Activated effector memory CD4-positive, alpha-beta T cell treated with Interleukin-2 at 50 U/mL for 16 hours (primary cell): ENCODE results near the gene ZNF627.
"Not testable (repeated sequence)": the region's sequence is repeated elsewhere in the genome, so short reads cannot be mapped to it uniquely, and the experiment has no call there.

Source experiments
- DNase-seq: peaks from one replicate; pipeline ENCODE4 v3.0.0-alpha.2; 2020

The ZNF627 gene

DNA sequence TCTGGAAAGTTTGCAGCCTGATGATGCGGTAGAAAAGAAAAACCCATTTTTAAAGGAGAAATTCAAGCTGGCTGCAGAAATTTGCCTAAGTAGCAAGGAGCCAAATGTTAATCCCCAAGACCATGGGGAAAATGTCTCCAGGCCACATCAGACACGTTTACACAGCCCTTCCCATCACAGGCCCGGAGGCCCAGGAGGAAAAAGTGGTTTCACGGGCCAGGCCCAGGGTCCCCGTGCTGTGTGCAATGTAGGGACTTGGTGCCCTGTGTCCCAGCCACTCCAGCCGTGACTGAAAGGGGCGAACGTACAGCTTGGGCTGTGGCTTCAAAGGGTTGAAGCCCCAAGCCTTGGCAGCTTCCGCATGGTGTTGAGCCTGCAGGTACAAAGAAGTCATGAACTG is 35.9 kb downstream of the ZNF627 start:
- no peak for DNase-seq

DNA sequence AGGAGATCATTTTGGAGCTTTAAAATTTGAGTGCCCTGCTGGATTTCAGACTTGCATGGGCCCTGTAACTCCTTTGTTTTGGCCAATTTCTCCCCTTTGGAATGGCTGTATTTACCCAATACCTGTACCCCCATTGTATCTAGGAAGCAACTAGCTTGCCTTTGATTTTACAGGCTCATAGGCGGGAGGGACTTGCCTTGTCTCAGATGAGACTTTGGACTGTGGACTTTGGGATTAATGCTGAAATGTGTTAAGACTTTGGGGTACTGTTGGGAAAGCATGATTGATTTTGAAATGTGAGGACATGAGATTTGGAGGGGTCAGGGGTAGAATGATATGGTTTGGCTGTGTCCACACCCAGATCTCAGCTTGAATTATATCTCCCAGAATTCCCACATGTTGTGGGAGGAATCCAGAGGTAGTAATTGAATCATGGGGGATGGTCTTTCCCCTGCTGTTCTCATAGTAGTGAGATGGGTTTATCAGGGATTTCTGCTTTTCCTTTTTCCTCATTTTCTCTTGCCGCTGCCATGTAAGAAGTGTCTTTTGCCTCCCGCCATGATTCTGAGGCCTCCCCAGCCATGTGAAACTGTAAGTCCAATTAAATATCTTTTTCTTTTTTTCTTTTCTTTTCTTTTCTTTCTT is 36.9 kb downstream of the ZNF627 start:
- not testable (repeated sequence) for DNase-seq

DNA sequence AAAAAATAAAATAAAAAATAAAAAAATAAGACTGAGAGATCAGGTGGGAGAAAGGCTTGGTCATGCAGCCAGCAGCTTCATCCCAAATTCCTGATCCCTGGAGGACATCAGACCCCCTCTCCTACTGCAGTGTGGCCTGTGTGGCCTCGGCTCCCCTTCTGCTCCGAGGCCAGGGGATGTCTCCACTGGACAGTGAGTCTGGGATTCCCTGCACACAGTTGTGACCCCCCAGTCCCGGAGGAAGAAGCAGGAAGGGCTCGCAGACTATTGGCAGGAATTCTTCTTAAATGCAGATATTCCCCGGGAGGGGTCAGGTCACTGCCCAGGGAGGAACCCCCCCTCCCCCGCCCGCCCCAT is 41.9 kb downstream of the ZNF627 start:
- DNase-seq, result no peak

DNA sequence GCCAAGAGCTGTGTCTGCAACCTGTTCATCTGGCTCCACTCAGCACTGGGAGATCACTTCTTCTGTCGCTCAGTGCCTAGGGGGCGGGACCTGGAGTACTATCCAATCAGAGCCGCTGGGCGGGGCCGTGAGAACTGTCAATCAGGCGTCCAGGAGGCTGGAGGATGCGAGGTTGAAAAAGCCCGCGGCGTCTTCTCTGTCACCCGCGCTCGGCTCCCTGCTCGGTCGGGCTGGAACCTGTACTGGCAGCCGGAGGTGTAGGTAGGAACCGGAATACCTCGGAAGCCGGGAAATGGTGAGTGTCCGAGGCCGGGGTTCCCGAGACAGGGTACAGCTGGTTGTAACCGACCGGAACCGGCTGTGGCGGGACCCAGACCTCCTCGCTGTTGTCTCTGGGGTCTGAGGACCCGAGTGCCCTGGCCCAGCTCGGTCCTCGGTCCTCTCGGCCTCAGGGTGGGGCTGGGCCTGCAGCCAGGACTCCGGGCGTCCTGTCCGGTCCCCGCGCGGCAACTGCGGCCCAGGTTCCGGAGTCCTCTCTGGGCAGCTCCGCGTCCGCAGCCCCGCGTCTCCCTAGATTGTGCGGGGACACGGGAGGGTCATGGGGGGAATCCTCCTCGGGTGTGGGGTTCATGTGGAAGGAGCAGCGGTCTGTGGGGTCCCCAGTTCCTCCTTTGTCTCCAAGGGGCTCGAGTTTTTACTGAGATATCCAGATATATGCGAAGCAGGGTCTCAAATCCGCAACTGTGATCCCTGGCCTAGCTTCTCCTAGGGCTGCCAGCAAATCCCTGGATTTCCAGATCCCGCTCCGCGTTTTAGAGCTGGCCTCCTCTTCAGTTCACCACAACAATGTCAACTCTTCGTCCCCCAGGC is 42.6 kb downstream of the ZNF627 start:
- DNase-seq, result peak; percentile 71

DNA sequence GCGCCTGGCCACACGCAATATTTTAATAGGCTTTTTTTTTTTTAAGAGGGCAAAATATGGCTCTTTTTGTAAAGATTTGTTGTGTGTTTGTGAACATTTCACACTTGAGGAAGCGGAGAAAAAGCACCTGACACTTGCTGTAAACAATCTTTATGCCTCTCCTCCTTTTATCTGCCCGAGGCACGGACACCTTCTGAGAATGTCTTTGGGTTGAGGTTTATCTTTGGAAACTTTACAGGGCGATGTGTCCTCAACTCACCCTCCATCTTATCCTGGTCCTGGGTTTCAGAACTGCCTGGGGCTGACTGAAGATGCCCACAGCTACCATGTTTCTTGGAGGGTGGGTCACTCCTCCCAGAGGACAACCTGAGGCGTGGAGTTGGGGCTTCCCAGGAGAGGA is 44.0 kb downstream of the ZNF627 start:
- DNase-seq, result no peak

DNA sequence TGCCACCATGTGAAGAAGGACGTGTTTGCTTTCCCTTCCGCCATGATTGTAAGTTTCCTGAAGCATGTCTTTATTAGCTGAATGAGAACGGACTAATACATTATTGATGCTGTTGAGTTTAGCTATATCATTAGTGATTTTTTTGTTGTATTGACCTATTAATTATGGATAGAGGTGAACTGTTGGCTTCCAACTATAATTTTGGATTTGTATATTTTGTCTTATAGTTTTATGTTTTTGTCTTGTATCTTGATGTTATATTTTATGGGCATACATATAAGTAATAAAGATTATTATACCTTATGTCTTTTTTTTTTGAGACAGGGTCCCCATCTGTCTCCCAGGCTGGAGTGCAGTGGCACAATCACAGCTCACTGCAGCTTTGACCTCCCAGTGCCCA is 45.6 kb downstream of the ZNF627 start:
- no peak for DNase-seq

DNA sequence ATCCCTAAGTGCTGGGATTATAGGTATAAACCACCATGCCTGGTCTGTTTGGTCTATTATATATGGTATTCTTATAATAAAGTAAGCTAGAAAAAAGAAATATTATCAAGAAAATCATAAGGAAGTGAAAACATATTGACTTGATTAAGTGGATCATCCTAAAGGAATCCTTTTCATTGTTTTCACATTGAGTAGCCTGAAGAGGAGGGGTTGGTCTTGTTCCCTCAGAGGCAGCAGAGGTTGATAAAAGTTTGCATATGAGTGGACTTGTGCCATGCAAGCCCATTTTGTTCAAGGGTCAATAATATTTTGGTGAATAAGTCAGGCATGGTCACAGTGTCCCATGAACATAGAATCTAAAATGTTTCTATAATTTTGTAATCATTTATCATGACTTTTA is 52.7 kb downstream of the ZNF627 start:
- no peak for DNase-seq

DNA sequence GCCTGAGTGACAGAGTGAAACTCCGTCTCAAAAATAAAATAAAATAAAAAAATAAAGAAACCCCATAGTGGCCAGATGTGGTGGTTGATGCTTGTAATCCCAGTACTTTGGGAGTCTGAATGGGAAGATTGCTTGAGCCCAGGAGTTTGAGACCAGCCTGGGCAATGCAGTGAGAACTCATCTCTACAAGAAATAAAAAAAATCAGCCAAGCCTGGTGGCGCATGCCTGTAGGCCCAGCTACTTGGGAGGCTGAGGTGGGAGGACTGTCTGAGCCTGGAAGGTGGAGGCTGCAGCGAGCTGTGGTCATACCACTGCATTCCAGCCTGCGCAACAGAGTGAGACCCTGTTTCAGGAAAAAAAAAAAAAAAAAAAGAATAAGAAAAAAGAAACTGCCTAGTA is 53.8 kb downstream of the ZNF627 start:
- DNase-seq, result no peak

DNA sequence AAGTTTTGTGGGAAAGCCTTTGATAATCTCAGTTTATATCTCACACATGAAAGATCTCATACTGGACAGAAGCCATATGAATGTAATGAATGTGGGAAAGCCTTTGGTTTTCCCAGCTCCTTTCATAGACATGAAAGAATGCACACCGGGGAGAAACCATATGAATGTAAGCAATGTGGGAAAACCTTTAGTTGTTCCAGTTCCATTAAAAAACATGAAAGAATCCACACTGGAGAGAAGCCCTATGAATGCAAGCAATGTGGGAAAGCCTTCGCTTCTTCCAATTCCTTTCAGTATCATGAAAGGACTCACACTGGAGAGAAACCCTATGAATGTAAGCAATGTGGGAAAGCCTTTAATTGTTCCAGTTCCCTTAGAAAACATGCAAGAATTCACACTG is 54.8 kb downstream of the ZNF627 start:
- DNase-seq, result no peak

DNA sequence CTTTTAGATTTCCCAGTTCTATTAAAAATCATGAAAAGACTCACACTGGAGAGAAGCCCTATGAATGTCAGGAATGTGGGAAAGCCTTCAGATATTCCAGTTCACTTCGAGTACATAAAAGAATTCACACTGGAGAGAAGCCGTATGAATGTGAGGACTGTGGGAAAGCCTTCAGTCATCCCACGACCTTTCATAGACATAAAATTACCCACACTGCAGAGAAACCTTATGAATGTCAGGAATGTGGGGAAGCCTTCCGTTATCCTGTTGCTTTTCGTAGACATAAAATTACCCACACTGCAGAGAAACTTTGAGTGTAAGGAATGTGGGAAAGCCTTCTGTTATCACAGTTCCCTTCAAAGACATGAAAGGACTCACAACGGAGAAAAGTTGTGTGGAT is 55.2 kb downstream of the ZNF627 start:
- DNase-seq, result no peak

DNA sequence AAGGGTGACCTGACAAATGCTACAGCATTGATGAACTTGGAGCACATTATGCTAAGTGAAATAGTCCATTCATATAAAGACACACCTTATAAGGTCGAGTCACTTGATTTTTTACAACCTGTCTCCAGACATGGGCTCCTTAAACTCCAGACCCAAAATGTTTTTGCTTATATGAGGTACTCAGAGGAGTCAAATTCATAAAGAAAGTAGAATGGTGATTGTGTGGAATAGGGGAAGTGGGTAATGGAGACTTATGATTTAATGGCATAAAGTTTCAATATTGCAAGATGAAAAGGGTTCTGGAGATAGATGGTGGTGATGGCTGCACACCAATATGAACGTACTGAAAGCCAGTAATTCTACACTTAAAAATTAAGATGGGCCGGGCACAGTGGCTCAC is 59.3 kb downstream of the ZNF627 start:
- DNase-seq, result no peak

DNA sequence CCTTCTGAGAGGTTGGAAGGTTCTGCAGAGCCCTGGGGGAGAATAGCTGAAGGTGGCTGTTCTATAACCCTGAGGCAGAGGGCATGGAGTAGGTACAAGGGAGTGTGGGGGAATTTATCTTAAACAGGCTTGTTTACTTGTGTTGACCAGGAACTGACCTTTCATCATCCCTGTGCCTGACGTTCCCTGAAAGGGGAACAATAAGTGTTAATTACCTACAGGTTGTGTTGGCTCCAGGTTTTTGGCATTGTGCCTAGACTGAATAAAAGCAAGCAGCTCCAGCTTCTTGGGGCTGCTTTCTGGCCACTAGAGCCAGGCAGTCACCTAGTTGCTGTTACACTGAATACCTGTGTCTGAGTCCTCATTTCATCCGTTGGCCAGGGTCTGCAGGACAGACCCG is 60.0 kb downstream of the ZNF627 start:
- DNase-seq, result no peak

DNA sequence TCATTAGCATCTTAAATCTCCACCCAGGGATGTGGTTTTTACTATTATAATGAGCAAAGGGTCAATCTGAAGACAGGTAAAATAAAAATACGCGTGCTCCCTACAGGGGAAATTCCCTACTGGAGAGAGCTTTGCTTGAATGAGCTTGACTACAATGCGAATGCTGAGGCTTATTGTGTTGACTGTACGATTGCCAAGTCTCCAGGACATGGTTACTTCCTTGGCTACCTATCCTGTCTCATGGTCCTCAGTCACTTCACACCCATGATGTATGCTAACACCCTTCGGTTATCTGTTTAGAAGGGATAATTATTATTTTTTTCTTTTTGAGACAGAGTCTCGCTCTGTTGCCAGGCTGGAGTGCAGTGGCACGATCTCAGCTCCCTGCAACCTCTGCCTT is 61.7 kb downstream of the ZNF627 start:
- DNase-seq, result no peak

DNA sequence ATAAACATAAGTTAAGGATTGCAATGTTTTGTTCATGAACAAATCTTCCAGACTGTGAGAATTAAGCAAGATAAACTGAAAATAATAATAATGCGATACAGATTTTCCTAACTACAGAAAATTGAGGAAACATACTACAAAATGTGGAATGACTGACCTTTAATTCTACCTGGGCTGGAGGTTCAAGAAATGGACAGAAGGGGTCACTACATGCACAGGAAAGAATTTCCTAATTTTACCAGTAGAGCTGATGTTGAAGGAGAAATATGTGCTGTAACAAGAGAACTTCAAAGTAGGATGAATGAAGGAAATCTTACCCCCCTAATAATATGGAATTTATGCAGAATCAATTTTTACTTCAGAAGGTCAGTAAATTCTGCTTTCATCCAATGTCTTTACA is 62.3 kb downstream of the ZNF627 start:
- DNase-seq, result no peak

DNA sequence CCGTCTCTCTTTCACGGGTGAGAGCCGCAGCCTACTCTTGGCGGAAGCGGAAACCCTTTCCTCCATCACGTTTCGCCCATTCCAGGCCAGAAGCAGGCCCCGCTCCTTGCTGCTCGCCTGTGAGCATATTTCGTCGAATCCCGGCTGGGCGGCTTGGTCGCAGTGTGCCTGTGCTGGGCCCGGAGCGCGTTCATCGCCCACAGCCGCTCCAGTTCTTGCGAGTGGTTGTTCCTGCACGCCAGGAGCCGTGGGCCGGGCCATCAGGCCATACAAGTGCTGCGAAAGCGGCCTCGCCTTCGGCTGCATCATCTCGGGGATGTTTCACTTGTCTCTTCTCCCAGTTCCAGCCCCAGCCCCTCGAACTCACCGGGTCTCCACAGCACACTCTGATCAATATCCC is 65.0 kb downstream of the ZNF627 start:
- DNase-seq, result no peak

DNA sequence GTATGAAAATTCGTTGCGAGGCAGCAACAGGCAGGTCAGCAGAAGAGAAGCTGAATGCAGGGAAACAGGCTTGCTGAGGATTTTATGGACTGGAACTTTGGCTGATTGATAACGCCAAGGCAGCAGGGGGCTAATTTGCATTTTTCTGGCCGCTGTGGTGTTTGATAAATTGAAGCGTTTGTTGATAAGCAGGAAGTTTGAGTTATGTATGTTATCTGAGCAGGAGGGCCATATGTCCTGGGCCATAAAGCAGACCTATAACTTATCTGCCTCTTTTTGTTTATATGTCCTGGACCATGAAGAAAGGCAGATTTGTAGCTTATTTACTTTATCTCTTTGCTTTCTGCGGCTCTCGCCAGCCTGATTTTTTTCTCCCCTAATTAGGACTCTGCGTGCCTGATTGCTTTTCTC is 65.9 kb downstream of the ZNF627 start:
- DNase-seq, result no peak
